NCI-H526 treated with DMSO at 0.1 percent for 48 hours (cell line): ENCODE results near the gene IL9.

Experiments
- DNase-seq: peaks from one replicate; lab custom pipeline; 2025; lab: John Stamatoyannopoulos, UW

Gene IL9

GRCh38 chr5:135895474-135896006, at the start of gene IL9:
TSS of gene IL9 (minus strand) at chr5:135895841. CDS start at chr5:135895816, 25 bp downstream.
- DNase-seq: no peak

- no peak for DNase-seq
Observed at GRCh38 chr5:135944967-135945560, 49.4 kb upstream of the IL9 start.

- DNase-seq: no peak
Observed at GRCh38 chr5:135944564-135944963, 48.9 kb upstream of the IL9 start.

GRCh38 chr5:135942202-135942771, 46.6 kb upstream of the IL9 start:
- no peak for DNase-seq

GRCh38 chr5:135941711-135942110, 46.1 kb upstream of the IL9 start:
- DNase-seq: no peak

- DNase-seq: no peak
Observed at GRCh38 chr5:135937245-135937911, 41.7 kb upstream of the IL9 start.

GRCh38 chr5:135934939-135935338, 39.3 kb upstream of the IL9 start:
- DNase-seq: no peak

GRCh38 chr5:135930949-135931295, 35.3 kb upstream of the IL9 start:
- no peak for DNase-seq

- DNase-seq: no peak
Observed at GRCh38 chr5:135930029-135930948, 34.6 kb upstream of the IL9 start.

GRCh38 chr5:135921388-135921787, 25.7 kb upstream of the IL9 start:
- DNase-seq: no peak

GRCh38 chr5:135920199-135920598, 24.6 kb upstream of the IL9 start:
- DNase-seq: no peak

GRCh38 chr5:135916638-135917263, 21.1 kb upstream of the IL9 start:
- no peak for DNase-seq

GRCh38 chr5:135915466-135916001, 19.9 kb upstream of the IL9 start:
- DNase-seq: no peak

GRCh38 chr5:135913713-135914626, 18.3 kb upstream of the IL9 start:
- DNase-seq: no peak

- DNase-seq: no peak
Observed at GRCh38 chr5:135905144-135905543, 9.5 kb upstream of the IL9 start.

GRCh38 chr5:135901633-135902032, 6.0 kb upstream of the IL9 start:
- no peak for DNase-seq

GRCh38 chr5:135900276-135900675, 4.6 kb upstream of the IL9 start:
- DNase-seq: peak; percentile 48

- no peak for DNase-seq
Observed at GRCh38 chr5:135898651-135899050, 3.0 kb upstream of the IL9 start.

GRCh38 chr5:135894789-135895188, 852 bp downstream of the IL9 start:
- no peak for DNase-seq

GRCh38 chr5:135894276-135894675, 1.4 kb downstream of the IL9 start:
- DNase-seq: no peak

GRCh38 chr5:135891791-135892190, 3.9 kb downstream of the IL9 start:
- DNase-seq: no peak
